Smooth muscle cell (in vitro differentiated cells): ENCODE data around the gene HSD17B2. TPM values are rescaled to one million over a fixed set of nuclear protein-coding genes. Genes with fewer than 3 reads are reported as not detected.

Experiments
- DNase-seq: peaks from one replicate; lab custom pipeline; 2025; ENCODE audit not compliant: unreplicated experiment; lab: John Stamatoyannopoulos, UW
- H2AFZ ChIP-seq: fragments of 200-600 bp; sonication (generic); 2 replicates; pipeline ENCODE4 v1.6.0; 2016; ENCODE audit warnings: antibody characterized with exemption, low read depth, mild to moderate bottlenecking
- H3F3A ChIP-seq: fragments of 200-600 bp; sonication (generic); 2 replicates; pipeline ENCODE4 v1.6.0; 2017; ENCODE audit warnings: antibody characterized with exemption, low read depth
- H3K27ac ChIP-seq: fragments of 200-600 bp; sonication (generic); 2 replicates; pipeline ENCODE4 v1.5.1; 2016; ENCODE audit warnings: low read depth, mild to moderate bottlenecking
- H3K27me3 ChIP-seq: fragments of 200-600 bp; sonication (generic); 2 replicates; pipeline ENCODE4 v1.6.1; 2016; ENCODE audit warnings: low read depth, mild to moderate bottlenecking
- H3K36me3 ChIP-seq: fragments of 200-600 bp; sonication (generic); 2 replicates; pipeline ENCODE4 v1.5.1; 2016; ENCODE audit warnings: low read depth
- H3K4me1 ChIP-seq: fragments of 200-600 bp; sonication (generic); 2 replicates; pipeline ENCODE4 v1.5.1; 2016; ENCODE audit warnings: low read depth
- H3K4me2 ChIP-seq: fragments of 200-600 bp; sonication (generic); 2 replicates; pipeline ENCODE4 v1.6.0; 2016; ENCODE audit warnings: mild to moderate bottlenecking
- H3K4me3 ChIP-seq: fragments of 200-600 bp; sonication (generic); 2 replicates; pipeline ENCODE4 v1.5.1; 2016; ENCODE audit warnings: mild to moderate bottlenecking
- H3K79me2 ChIP-seq: fragments of 200-600 bp; sonication (generic); 2 replicates; pipeline ENCODE4 v1.6.0; 2016; ENCODE audit warnings: low read depth, mild to moderate bottlenecking
- H3K9ac ChIP-seq: fragments of 200-600 bp; sonication (generic); 2 replicates; pipeline ENCODE4 v1.6.0; 2016; ENCODE audit warnings: low read depth
- H3K9me3 ChIP-seq: fragments of 200-600 bp; sonication (generic); replicated peaks from 2 replicates; pipeline ENCODE4 v1.5.1; 2016; ENCODE audit warnings: low read depth
- H4K20me1 ChIP-seq: fragments of 200-600 bp; sonication (generic); 2 replicates; pipeline ENCODE4 v1.6.0; 2016; ENCODE audit warnings: low read depth
- CTCF ChIP-seq: fragments of 200-600 bp; sonication (generic); IDR thresholded peaks from 2 replicates; pipeline ENCODE4 v1.5.1; 2017; ENCODE audit warnings: borderline replicate concordance, mild to moderate bottlenecking, antibody characterized with exemption; ENCODE audit not compliant: insufficient read depth, poor library complexity, severe bottlenecking
- WGBS: methylation state at CpG from one replicate; pipeline ENCODE4 v1.1.7; 2016; ENCODE audit warnings: low lambda C conversion rate; 5-methylcytosine and 5-hydroxymethylcytosine counted together
- polyA plus RNA-seq: library from polyadenylated mRNA; unstranded; fragments of >200 nt; fragmentation: Nextera tagmentation; extraction: Ambion mirVana; gene quantifications from 2 replicates; pipeline ENCODE4 v1.2.1, GENCODE V29; 2016
- total RNA-seq: library from RNA; depleted of rRNA; stranded (reverse); fragments of >200 nt; gene quantifications from 2 replicates; pipeline ENCODE4 v1.2.3, GENCODE V29; 2014

HSD17B2 gene
- total and polyA plus RNA-seq, 2 experiments from 2014 or later, result 21.8 to 33.9 TPM

DNA sequence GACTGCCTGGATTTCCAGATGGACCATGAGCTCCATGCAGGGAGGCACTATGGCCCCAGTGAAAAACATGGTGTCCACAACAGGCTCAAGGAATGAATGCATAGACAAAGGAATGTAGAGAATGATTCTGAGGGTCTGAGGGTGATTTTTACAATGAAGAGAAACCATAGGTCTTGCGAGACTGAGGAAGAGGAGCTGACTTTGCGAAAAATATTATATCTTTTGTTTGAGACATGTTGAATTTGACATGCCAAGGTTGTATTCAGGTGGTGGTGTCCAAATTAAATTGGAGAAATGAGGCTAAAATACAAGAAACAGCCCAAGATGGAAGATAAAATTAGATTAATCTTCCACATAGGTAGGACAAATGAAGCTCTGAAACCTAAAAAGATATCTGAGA lies 12.7 kb downstream of the HSD17B2 start:
- Histone ChIP-seq H3K27me3 (peaks cover 5% of the 10 kb centered on the region), H3K36me3 (no peaks in the 10 kb centered on the region), H3K4me2 (no peak overlapping the region), H3K9me3 (no peaks in the 10 kb centered on the region), H3K9ac (no peak overlapping the region), H3K27ac (no peak overlapping the region), H4K20me1 (no peaks in the 10 kb centered on the region), H3K4me1 (peaks cover 26% of the 10 kb centered on the region), H3K79me2 (no peaks in the 10 kb centered on the region), H2AFZ (no peak overlapping the region), H3K4me3 (no peak overlapping the region), H3F3A (no peaks in the 10 kb centered on the region)
- DNase-seq, result no peak
- no peak for TF ChIP-seq CTCF
- 90% methylated on average over 2 of the region's 2 CpGs for WGBS

DNA sequence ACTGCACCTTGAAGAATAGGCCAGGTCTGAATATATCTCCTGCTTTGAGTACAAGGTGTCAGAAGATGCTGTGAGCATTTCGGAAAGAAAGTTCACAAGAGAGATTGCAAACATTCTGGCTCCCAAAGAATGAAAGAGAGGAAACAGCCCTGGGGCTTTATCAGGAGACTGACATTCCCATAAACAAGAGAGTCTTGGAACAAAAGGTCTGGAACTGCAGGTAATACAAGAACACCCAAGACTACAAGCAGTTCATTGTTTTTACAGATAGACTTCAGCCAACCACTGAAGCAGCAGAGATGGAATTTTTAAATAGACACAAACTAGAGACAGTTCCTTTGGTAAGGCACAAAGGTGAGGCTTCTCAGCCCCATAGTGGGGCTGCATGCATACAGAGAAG lies 14.4 kb downstream of the HSD17B2 start:
- Histone ChIP-seq H3K9ac (no peak overlapping the region), H4K20me1 (no peaks in the 10 kb centered on the region), H3K4me3 (no peak overlapping the region), H3K36me3 (no peaks in the 10 kb centered on the region), H3K4me1 (peaks cover 17% of the 10 kb centered on the region), H3K27ac (no peak overlapping the region), H2AFZ (no peak overlapping the region), H3K27me3 (peaks cover 5% of the 10 kb centered on the region), H3K79me2 (no peaks in the 10 kb centered on the region), H3K4me2 (no peak overlapping the region), H3K9me3 (no peaks in the 10 kb centered on the region), H3F3A (no peaks in the 10 kb centered on the region)
- DNase-seq, result no peak
- 87% methylated on average over 1 of the region's 1 CpG for WGBS
- TF ChIP-seq CTCF, result no peak

GRCh38 chr16:82050506-82050905 lies 15.5 kb downstream of the HSD17B2 start:
- TF ChIP-seq CTCF, result no peak
- Histone ChIP-seq H3K9ac (no peak overlapping the region), H3K9me3 (no peaks in the 10 kb centered on the region), H3F3A (no peaks in the 10 kb centered on the region), H3K4me1 (peaks cover 8% of the 10 kb centered on the region), H2AFZ (no peak overlapping the region), H3K4me3 (no peak overlapping the region), H3K27ac (no peak overlapping the region), H4K20me1 (no peaks in the 10 kb centered on the region), H3K79me2 (no peaks in the 10 kb centered on the region), H3K36me3 (no peaks in the 10 kb centered on the region), H3K27me3 (peaks cover 5% of the 10 kb centered on the region), H3K4me2 (no peak overlapping the region)
- DNase-seq, result no peak
- 71% methylated on average over 3 of the region's 3 CpGs for WGBS

- no peak for DNase-seq
Observed at GRCh38 chr16:82050909-82051357, 15.9 kb downstream of the HSD17B2 start.

More at GRCh38 chr16:82050909-82051357, 15.9 kb downstream of the HSD17B2 start:
- WGBS, result 90% methylated on average over 4 of the region's 4 CpGs
- peaks cover 5% of the 10 kb centered on the region for H3K27me3 ChIP-seq
- no peaks in the 10 kb centered on the region for H3K79me2 ChIP-seq
- no peaks in the 10 kb centered on the region for H3F3A ChIP-seq
- H3K4me1 ChIP-seq, result peaks cover 5% of the 10 kb centered on the region
- H3K36me3 ChIP-seq, result no peaks in the 10 kb centered on the region
- H3K4me2 ChIP-seq, result no peak overlapping the region
- H2AFZ ChIP-seq, result no peak overlapping the region
- H3K27ac ChIP-seq, result no peak overlapping the region
- no peak overlapping the region for H3K4me3 ChIP-seq
- no peak for TF ChIP-seq CTCF
- H3K9me3 ChIP-seq, result no peaks in the 10 kb centered on the region
- H3K9ac ChIP-seq, result no peak overlapping the region
- H4K20me1 ChIP-seq, result no peaks in the 10 kb centered on the region
